ENCODE data around the gene TBC1D23.

- TF ChIP-seq CTCF (conservative IDR thresholded peaks at IDR 0.05; ENCODE audit: low read depth, low read length) (no peak), EZH2 (IDR thresholded peaks at IDR 0.05; ENCODE audit: borderline replicate concordance, low read depth, low read length, poor library complexity, severe bottlenecking) (no peak)
These were observed 73.2 kb downstream of the TBC1D23 start for GRCh38 chr3:100333970-100334487.

Measured in A673 (cell line).